Posterior vena cava (tissue), 2 donors: ENCODE results near the gene LSAMP. TPM values are rescaled to one million over a fixed set of nuclear protein-coding genes. Genes with fewer than 3 reads are reported as not detected.

Experiments used
- DNase-seq: peaks from one replicate; pipeline ENCODE4 v3.0.0-alpha.2; 2020; ENCODE audit warnings: low spot score
- intact Hi-C, 2 donors: fragments of 100-400 bp; cut with DNase I; formaldehyde crosslinking; loops; one replicate each; pipeline versions ENCODE4 v1.14.1 to v1.14.2; 2022 to 2023
- total RNA-seq, 2 donors: library from RNA; stranded (reverse); fragmentation: NEBNext Ultra II Directional; extraction: Animal tissue kit (Norgen Biotek cat#: 25700); gene quantifications; one replicate each; pipeline ENCODE4 v1.2.1, GENCODE V29; 2021
- donor health status: DM: yes; HTN: yes; CAD: no.
- donor health status: DM: yes; HTN: yes; CAD: no.

LSAMP gene
- total RNA-seq, 2 donors from 2014 or later, result 3.7 to 11.9 TPM

GRCh38 chr3:116050311-116050915 lies 394.9 kb downstream of the LSAMP start:
- DNase-seq, result no peak
- intact Hi-C loops, result no loop called here

GRCh38 chr3:116048991-116049390 lies 396.3 kb downstream of the LSAMP start:
- intact Hi-C loops, result no loop called here
- no peak for DNase-seq

GRCh38 chr3:116046350-116046749 lies 398.9 kb downstream of the LSAMP start:
- DNase-seq, result no peak
- intact Hi-C loops, result no loop called here

GRCh38 chr3:116045314-116045713 lies 400.0 kb downstream of the LSAMP start:
- intact Hi-C loops, result no loop called here
- DNase-seq, result no peak

GRCh38 chr3:116040152-116040551 lies 405.1 kb downstream of the LSAMP start:
- intact Hi-C loops, result no loop called here
- no peak for DNase-seq

GRCh38 chr3:116039651-116039985 lies 405.7 kb downstream of the LSAMP start:
- DNase-seq, result no peak

GRCh38 chr3:116038968-116039650 lies 406.2 kb downstream of the LSAMP start:
- DNase-seq, result no peak
- intact Hi-C loops, result no loop called here

More at GRCh38 chr3:116039651-116039985, 405.7 kb downstream of the LSAMP start:
- intact Hi-C loops, result no loop called here

GRCh38 chr3:116037954-116038911 lies 407.1 kb downstream of the LSAMP start:
- no peak for DNase-seq
- intact Hi-C loops, result no loop called here

- no peak for DNase-seq
- intact Hi-C loops, result no loop called here
Measured at GRCh38 chr3:116035429-116035828, 409.9 kb downstream of the LSAMP start.

GRCh38 chr3:116034794-116035193 lies 410.5 kb downstream of the LSAMP start:
- DNase-seq, result no peak
- intact Hi-C loops, result no loop called here

- DNase-seq, result no peak
- intact Hi-C loops, result no loop called here
Measured at GRCh38 chr3:116034086-116034485, 411.2 kb downstream of the LSAMP start.

GRCh38 chr3:116033516-116033915 lies 411.8 kb downstream of the LSAMP start:
- intact Hi-C loops, result no loop called here

GRCh38 chr3:116032176-116032575 lies 413.1 kb downstream of the LSAMP start:
- no peak for DNase-seq
- intact Hi-C loops, result no loop called here

More at GRCh38 chr3:116033516-116033915, 411.8 kb downstream of the LSAMP start:
- DNase-seq, result no peak

GRCh38 chr3:116030131-116030850 lies 415.0 kb downstream of the LSAMP start:
- intact Hi-C loops, result no loop called here
- no peak for DNase-seq

- no peak for DNase-seq
- intact Hi-C loops, result no loop called here
Measured at GRCh38 chr3:116029266-116029665, 416.0 kb downstream of the LSAMP start.

GRCh38 chr3:116028157-116028556 lies 417.1 kb downstream of the LSAMP start:
- intact Hi-C loops, result no loop called here
- no peak for DNase-seq

- no peak for DNase-seq
- intact Hi-C loops, result no loop called here
Measured at GRCh38 chr3:116020989-116021388, 424.3 kb downstream of the LSAMP start.

- intact Hi-C loops, result no loop called here
- no peak for DNase-seq
Measured at GRCh38 chr3:116020495-116020894, 424.8 kb downstream of the LSAMP start.

- intact Hi-C loops, result no loop called here
- no peak for DNase-seq
Measured at GRCh38 chr3:116019254-116019763, 426.0 kb downstream of the LSAMP start.
